GM21825 (cell line): ENCODE data around the gene ADTRP.

Experiments used
- ATAC-seq: cut with Tn5 transposase; IDR thresholded peaks from one replicate; pipeline ENCODE4 v1.9.1; 2021; ENCODE audit warnings: mild to moderate bottlenecking, moderate library complexity; ENCODE audit not compliant: unreplicated experiment

ADTRP gene

DNA sequence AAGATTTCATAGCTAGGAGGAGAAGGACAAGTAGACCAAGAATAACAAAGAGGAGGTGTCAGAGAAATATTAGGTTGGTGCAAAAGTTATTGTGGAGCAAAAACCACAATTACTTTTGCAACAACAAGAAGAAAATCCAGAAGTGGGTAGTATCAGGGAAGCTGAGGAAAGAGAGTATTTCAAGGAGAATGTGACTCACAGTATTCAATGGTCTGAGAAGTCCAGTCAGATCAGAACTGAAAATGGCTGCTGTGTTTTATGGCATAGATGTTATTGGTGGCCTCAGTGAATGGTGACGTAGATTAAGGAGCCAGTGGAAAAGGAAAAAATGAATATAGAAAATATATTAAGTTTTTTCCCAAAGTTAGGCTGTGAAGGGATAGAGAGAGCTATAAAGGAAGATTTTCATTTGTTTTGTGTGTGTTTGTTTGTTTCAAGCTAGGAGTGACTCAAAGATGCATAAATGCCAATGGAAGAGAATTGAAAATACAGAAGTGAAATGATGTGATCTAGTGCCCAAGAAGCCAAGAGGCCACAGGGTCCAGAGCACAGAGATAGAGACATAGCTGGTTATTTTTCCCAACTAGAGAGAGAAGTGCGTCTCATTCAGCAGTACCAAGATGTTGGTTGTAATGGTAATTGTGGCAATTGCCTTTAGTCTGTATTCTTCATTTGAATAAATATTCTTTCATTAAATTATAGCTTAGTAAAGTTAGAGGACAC is 112.8 kb downstream of the ADTRP start:
- no peak for ATAC-seq
